Activated naive CD8-positive, alpha-beta T cell treated with anti-CD3 and anti-CD28 coated beads for 36 hours (primary cell): ENCODE measurements around the gene OTOG. TPM values are rescaled to one million over a fixed set of nuclear protein-coding genes. Genes with fewer than 3 reads are reported as not detected.

Source experiments
- DNase-seq: peaks from one replicate; pipeline ENCODE4 v3.0.0; 2021
- H3K27ac Mint-ChIP-seq: one replicate; pipeline ENCODE4 v1.8.0; 2022; ENCODE audit warnings: mild to moderate bottlenecking, moderate library complexity, mixed read lengths
- H3K27me3 Mint-ChIP-seq: one replicate; pipeline ENCODE4 v1.8.0; 2022; ENCODE audit warnings: mild to moderate bottlenecking, mixed read lengths
- H3K36me3 Mint-ChIP-seq: one replicate; pipeline ENCODE4 v1.8.0; 2021; ENCODE audit warnings: mild to moderate bottlenecking, mixed read lengths
- H3K4me1 Mint-ChIP-seq: one replicate; pipeline ENCODE4 v1.8.0; 2021; ENCODE audit warnings: mixed read lengths
- H3K4me3 Mint-ChIP-seq: one replicate; pipeline ENCODE4 v1.8.0; 2022; ENCODE audit warnings: mild to moderate bottlenecking, moderate library complexity, mixed read lengths
- H3K9me3 Mint-ChIP-seq: one replicate; pipeline ENCODE4 v1.8.0; 2022; ENCODE audit warnings: mixed read lengths
- total RNA-seq, 2 experiments: library from RNA; stranded (reverse); gene quantifications; one replicate each; pipeline ENCODE4 v1.2.3, GENCODE V29; 2021

The OTOG gene
- total RNA-seq, 2 experiments from 2014 or later = not detected

DNA sequence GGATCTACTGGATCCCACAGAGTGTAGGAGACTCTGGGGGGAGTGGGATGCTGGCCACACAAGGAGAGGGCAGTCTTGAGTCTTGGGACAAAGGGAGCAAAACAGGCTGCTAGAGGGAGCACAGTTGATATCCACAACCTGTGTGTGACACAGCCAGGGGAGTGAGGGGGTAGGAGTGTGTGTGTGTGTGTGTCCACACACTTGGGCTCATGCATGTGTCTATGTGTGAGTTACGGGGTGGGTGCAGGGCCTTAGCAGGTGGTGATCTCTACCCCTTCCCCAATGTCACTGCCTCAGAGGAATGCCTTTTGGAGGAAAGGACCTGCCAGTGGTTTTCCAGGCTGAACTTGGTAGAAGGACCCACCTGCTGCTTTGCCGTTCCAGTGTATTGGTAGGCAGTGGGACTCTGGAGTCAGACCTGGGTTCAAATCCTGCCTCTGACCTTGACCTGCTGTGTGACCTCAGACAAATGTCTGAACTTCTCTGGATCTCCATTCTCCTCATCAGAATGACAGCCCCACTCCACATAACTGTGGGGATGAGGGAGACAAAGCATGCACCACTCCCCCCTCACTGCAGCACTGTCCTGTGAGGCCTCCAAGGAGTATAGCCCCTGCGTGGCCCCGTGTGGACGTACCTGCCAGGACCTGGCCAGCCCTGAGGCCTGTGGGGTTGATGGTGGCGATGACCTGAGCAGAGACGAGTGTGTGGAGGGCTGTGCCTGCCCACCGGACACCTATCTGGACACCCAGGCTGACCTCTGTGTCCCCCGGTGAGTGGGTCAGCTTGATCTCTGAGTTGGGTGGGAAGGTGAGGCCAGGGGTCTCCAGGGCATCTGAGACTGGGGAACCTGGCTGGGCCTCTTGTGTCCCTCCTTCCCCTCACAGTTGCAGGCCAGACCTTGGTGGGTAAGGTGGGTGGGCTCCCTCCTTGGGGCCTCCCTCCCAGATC lies 27.4 kb downstream of the OTOG start:
- no peaks in the 10 kb centered on the region for H3K9me3 Mint-ChIP-seq
- H3K4me1 Mint-ChIP-seq = peaks cover 4% of the 10 kb centered on the region
- no peak overlapping the region for H3K27ac Mint-ChIP-seq
- DNase-seq = no peak
- H3K27me3 Mint-ChIP-seq = no peaks in the 10 kb centered on the region
- no peak overlapping the region for H3K4me3 Mint-ChIP-seq
- H3K36me3 Mint-ChIP-seq = no peaks in the 10 kb centered on the region

DNA sequence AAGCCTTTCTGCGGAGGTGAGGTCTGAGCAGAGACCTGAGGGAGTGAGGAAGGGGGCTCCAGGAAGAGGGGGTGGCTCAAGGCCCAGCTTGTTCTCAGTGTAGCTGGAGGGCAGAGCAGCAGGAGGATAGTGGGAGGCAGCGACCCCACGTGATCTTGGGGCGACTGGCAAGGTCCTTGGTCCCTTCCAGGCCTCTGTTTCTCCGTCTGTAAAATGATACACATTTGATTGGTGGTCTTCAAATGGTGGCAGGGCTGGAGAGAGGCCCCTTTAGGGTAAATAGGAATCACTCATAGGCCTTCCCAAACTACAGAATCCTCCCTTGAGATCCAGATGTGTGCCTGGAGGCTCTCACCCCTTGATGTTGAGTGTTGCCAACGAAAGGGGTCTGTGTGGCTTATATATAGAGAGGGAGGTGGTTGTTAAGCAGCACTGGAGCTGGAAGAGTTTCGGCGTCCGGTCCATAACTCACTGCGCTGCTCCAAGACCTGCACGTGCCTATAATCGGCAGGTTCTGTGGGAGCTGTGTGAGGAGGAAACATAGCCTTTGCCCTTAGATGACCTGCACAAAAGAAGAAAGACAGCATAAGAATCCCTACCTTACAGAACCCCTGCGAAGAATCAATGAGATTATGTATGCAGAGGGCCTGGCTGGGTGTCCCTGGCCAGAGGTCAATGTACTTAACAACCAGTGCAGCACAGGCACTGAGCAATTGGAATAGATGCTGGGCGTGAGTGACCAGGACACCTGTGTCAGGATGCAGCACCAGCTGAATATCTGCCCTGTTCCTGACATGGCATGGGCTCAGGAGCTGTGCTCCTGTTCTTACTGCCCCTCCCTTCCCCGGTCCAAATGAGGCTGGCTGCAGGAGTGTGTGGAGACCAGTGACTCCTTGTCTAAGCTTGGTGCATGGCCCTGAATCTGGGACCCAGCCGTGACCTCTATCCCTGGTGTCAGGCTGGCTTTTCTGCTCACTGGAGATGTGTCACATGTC lies 28.7 kb downstream of the OTOG start:
- H3K9me3 Mint-ChIP-seq = no peaks in the 10 kb centered on the region
- H3K4me3 Mint-ChIP-seq = no peak overlapping the region
- peaks cover 4% of the 10 kb centered on the region for H3K4me1 Mint-ChIP-seq
- DNase-seq = no peak
- peaks cover 5% of the 10 kb centered on the region for H3K27me3 Mint-ChIP-seq
- H3K36me3 Mint-ChIP-seq = no peaks in the 10 kb centered on the region
- H3K27ac Mint-ChIP-seq = no peak overlapping the region

DNA sequence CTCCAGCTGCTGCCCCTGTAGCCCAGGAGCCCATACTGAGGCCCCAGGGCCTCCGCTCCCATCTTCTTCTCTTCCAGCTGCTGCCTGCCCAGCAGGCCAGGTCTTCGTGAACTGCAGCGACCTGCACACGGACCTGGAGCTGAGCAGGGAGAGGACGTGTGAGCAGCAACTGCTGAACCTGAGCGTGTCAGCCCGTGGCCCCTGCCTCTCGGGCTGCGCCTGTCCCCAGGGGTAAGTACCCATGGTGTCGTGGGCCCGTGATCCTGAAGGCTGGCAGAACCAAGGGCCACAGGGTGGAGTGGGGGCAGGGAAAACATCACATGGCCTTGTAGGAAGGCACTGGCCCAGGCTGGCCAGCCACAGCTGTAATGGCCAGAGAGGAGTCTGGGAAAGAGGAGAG lies 31.2 kb downstream of the OTOG start:
- no peaks in the 10 kb centered on the region for H3K36me3 Mint-ChIP-seq
- no peak overlapping the region for H3K27ac Mint-ChIP-seq
- H3K9me3 Mint-ChIP-seq = no peaks in the 10 kb centered on the region
- H3K4me1 Mint-ChIP-seq = no peaks in the 10 kb centered on the region
- no peak for DNase-seq
- no peak overlapping the region for H3K4me3 Mint-ChIP-seq
- H3K27me3 Mint-ChIP-seq = peaks cover 6% of the 10 kb centered on the region

DNA sequence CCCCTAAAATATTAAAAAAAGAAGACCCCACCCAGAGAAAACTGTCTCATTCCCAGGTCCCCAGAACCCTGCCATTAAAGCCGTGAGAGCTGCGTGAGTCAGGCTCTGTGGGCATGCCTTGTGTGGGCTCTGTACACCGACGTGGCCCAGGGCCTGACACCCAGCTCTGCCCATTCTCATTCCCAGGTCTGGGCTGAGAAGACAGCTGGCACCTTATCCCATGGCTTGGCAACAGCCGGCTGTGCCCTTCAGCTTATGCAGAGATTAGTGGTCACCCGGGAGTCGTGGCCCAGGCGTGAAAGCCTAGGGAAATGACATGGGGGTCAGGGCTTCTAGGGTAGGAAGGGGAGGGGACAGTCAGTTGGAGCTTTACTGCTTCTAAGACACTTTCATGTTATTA lies 31.9 kb downstream of the OTOG start:
- Mint-ChIP-seq H3K36me3 (no peaks in the 10 kb centered on the region), H3K27me3 (peaks cover 6% of the 10 kb centered on the region), H3K4me1 (no peaks in the 10 kb centered on the region), H3K9me3 (no peaks in the 10 kb centered on the region), H3K4me3 (no peak overlapping the region), H3K27ac (no peak overlapping the region)
- no peak for DNase-seq

DNA sequence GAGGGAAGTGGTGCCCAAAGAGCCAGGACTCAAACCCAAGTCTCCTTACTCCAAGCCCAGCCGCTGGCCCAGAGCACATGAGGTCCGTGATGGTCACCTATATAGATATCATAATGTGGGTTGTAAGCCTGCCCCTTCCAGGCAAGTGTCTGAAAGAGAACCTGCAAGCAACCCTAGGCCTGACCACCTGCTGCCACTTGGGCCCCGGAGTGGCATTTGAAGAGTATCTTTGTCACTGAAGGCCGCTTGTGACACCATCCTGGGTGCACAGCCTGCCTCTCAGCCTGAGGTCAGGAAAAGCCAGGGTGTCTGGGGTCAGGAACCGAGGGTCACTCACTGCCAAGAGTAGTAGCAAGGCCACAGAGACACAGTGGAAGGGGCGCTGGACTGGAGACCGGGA lies 32.4 kb downstream of the OTOG start:
- no peaks in the 10 kb centered on the region for H3K36me3 Mint-ChIP-seq
- DNase-seq = no peak
- no peaks in the 10 kb centered on the region for H3K4me1 Mint-ChIP-seq
- no peaks in the 10 kb centered on the region for H3K9me3 Mint-ChIP-seq
- no peak overlapping the region for H3K4me3 Mint-ChIP-seq
- H3K27me3 Mint-ChIP-seq = peaks cover 6% of the 10 kb centered on the region
- no peak overlapping the region for H3K27ac Mint-ChIP-seq

DNA sequence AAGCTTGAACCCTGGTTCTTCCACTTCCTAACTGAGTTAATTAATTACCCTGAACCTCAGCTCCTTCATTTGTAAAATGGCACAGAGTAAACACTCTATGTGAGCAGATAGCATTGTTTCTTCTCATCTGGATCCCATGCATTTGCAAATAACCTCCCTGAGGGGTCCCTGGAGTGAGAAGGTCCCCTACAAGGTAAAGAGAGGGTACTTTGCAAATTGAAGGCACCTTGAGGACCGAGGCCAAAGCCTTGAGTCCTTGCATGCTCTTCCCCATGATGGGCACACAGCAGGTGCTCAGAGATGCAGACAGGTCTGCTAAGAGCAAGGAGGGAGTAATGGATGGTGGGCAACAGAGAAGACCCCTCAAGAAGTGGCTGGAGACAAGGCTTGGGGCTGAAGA lies 33.2 kb downstream of the OTOG start:
- Mint-ChIP-seq H3K9me3 (no peaks in the 10 kb centered on the region), H3K36me3 (no peaks in the 10 kb centered on the region), H3K4me3 (no peak overlapping the region), H3K4me1 (no peaks in the 10 kb centered on the region), H3K27ac (no peak overlapping the region), H3K27me3 (peaks cover 8% of the 10 kb centered on the region)
- DNase-seq = no peak

DNA sequence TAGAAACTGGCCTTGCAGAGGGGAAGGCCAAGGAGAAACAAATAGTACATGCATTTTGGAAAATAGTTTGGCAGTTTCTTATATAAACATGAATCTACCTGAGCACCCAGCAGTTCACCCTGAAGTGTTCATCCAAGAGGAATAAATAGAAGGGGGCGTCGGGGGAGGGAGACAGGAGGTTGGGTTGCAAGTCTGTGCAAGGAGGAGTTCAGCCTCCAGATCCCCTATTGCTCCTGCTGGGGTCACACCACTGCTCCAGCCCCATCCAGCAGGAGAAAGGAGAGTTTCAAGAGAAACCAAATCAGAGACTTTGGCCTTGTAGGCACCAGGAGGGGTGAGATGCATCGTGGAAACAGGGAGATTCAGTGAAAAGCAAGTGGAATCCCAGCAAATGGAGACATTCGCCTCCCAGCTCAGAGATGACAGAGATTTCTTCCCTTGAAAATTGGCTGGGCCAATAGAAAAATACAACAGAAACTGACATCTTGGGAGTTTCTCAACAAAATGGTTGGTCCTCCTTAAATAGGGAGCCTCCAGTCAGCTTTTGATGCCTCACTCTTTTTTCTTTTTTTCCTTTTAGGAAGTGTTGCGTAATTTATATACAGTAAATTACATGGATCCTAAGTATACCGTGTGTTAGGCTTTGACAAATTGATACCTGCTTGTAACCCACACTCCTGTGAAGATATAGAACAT lies 34.1 kb downstream of the OTOG start:
- no peaks in the 10 kb centered on the region for H3K9me3 Mint-ChIP-seq

DNA sequence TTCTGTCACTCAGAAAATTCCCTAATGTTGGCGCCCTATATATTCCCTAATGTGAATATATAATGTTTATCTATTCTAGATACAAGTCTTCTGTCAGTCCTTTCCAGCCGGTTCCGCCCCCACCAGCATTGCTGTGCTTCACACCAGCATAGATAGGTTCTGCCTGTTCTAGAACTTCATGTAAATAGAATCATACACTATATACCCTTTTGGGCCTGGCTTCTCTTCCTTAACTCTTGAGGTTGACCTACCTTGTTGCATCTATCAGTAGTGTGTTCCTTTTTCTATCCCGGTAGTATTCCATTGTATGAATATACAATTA lies 34.6 kb downstream of the OTOG start:
- Mint-ChIP-seq H3K36me3 (no peaks in the 10 kb centered on the region), H3K4me3 (no peak overlapping the region), H3K4me1 (no peaks in the 10 kb centered on the region), H3K27ac (no peak overlapping the region), H3K27me3 (peaks cover 11% of the 10 kb centered on the region), H3K9me3 (no peaks in the 10 kb centered on the region)
- no peak for DNase-seq

More for the DNA sequence above, 34.1 kb downstream of the OTOG start:
- Mint-ChIP-seq H3K36me3 (no peaks in the 10 kb centered on the region), H3K27me3 (peaks cover 11% of the 10 kb centered on the region), H3K4me1 (no peaks in the 10 kb centered on the region), H3K27ac (no peak overlapping the region), H3K4me3 (no peak overlapping the region)
- no peak for DNase-seq

DNA sequence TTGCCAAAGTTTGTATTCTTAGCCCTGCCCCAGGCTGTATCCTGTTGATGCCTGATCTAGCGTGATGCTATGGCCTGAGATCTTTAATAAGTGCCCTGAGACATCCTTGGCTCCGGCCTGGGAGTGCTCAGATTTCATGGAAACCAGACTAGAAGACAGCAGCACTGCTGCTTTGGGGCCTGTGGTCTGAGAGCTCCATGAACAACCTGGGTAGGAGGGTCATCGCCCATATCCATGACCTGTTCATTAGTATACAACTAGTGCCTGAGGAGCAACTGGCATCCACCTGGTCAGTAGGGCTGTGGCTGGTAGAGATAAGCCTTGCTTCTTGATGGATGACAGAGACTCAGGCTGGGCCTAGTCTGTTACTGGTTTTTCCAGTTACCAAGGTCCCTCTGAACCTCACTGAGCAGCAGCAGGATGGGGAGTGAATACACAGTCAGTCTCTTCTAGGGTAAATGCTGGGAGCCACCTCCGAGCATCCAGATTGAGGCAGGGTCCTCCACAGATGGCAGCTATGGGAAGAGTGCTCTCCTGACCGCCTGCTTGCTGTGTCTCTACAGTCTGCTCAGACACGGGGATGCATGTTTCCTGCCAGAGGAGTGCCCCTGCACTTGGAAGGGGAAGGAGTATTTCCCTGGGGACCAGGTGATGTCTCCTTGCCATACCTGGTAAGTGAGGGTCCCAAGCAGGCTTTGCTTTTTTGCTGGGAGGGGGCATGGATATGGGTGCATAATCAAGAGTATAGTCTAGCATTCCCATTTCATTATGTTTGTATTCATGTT lies 39.0 kb downstream of the OTOG start:
- Mint-ChIP-seq H3K4me1 (no peaks in the 10 kb centered on the region), H3K27ac (no peak overlapping the region), H3K36me3 (no peaks in the 10 kb centered on the region), H3K4me3 (no peak overlapping the region), H3K27me3 (peaks cover 5% of the 10 kb centered on the region), H3K9me3 (no peaks in the 10 kb centered on the region)
- DNase-seq = no peak

DNA sequence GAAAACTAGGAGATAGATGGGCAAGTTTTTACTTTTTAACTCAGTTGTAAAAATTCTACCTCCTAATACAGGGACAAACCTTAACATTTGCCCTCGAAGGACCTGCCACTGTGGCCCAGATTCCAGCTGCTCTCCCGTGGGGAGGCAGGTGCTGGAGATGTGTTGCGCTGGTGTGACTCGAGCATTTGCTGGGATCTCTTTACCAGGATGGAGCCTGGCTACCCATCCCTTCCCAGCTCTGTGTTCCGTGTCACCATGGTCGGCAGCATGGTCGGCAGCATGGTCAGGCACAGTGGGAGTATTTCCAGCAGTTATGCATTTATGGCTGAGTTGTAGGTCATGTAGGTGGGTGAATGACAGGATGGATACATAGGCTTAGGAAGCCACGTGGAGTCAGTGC lies 41.1 kb downstream of the OTOG start:
- Mint-ChIP-seq H3K4me1 (no peaks in the 10 kb centered on the region), H3K36me3 (no peaks in the 10 kb centered on the region), H3K27ac (no peak overlapping the region), H3K27me3 (peaks cover 5% of the 10 kb centered on the region), H3K4me3 (no peak overlapping the region), H3K9me3 (no peaks in the 10 kb centered on the region)
- no peak for DNase-seq

DNA sequence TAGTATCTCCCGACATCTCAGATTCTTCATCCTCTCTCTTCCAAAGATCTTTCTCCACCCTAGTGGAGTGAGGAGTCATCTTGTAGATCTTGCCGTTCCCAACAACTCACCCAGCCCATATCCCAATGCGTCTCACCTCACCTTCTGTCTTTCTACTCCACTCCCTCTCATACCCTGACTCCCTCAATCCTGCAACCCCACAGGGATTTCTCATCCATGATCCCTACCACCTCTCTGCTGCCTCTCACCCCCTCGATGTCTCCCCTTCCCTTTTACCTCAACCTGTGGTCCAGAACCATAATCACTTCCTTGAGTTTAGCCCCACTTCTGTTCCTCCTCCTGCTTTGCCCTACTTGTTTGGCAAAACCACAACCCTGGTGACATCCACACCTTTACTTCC lies 41.7 kb downstream of the OTOG start:
- Mint-ChIP-seq H3K9me3 (no peaks in the 10 kb centered on the region), H3K27me3 (peaks cover 5% of the 10 kb centered on the region), H3K4me3 (no peak overlapping the region), H3K4me1 (no peaks in the 10 kb centered on the region), H3K36me3 (no peaks in the 10 kb centered on the region), H3K27ac (no peak overlapping the region)
- DNase-seq = no peak

DNA sequence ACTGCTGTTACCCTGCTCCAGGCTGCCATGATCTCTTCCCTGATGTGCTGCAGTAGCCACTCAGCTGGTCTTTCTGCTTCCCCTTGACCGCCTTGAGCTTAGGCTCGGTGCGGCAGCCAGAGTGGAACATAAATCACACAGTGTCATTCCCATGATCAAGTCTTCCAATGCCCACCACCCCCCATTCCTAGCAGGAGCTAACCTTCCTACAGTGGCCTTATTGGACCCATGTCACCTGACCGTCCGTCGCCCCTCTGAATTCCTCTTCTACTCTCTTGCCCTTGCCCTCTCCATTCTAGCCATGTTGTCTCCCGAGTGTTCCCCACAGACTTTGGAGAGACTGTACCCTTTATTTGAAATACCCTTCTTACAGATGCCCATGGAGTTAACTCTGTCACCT lies 43.4 kb downstream of the OTOG start:
- Mint-ChIP-seq H3K4me3 (no peak overlapping the region), H3K36me3 (no peaks in the 10 kb centered on the region), H3K4me1 (no peaks in the 10 kb centered on the region), H3K27me3 (peaks cover 1% of the 10 kb centered on the region), H3K27ac (no peak overlapping the region), H3K9me3 (no peaks in the 10 kb centered on the region)
- no peak for DNase-seq

DNA sequence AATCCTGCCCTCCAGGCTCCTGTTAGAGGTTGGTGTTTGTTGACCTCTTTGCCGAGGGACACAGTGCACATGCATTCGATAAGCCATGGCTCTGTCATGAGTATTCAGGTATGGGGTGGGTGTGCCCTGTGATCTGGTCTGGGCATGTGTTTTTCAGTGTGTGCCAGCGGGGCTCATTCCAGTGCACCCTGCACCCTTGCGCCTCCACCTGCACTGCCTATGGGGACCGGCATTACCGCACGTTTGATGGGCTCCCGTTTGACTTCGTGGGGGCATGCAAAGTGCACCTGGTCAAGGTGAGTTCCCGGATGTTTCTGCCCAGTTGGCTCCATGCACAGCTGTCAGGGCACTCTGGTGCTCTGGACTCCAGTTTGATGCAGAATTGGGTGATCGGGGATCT lies 44.2 kb downstream of the OTOG start:
- Mint-ChIP-seq H3K36me3 (no peaks in the 10 kb centered on the region), H3K4me3 (no peak overlapping the region), H3K27me3 (no peaks in the 10 kb centered on the region), H3K9me3 (no peaks in the 10 kb centered on the region), H3K4me1 (no peaks in the 10 kb centered on the region), H3K27ac (no peak overlapping the region)
- DNase-seq = no peak

DNA sequence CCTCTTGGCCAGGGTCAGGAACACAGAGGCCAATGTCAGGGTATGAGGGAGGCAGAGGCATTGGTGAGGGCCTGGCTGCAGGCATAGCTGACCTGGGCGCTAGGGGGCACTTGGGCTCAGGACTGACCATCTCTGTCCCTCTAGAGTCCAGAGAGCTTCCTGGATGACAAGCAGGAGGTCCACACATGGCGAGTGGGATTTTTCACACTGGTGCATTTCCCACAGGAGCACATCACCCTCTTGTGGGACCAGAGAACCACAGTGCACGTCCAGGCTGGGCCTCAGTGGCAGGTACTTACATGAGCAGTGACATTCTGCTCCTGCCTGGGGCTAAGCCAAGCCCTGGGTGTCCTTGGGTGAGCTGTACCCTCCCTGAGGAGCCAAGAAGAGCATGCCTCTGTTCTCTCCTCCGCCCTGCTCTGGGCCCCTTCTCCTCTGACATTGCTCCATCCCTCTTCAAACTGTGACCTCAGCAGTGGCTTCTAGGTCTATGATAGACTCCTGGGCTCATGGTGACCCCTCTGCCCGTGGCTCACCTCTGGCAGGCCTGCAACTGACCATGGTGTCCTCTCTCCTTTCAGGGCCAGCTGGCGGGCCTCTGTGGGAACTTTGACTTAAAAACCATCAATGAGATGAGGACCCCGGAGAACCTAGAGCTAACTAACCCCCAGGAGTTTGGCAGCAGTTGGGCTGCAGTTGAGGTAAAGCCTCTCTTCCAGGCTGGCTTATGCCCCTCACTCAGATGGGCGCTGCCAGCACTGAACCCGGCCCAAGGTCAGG lies 46.6 kb downstream of the OTOG start:
- Mint-ChIP-seq H3K4me1 (no peaks in the 10 kb centered on the region), H3K27ac (no peak overlapping the region), H3K36me3 (no peaks in the 10 kb centered on the region), H3K4me3 (no peak overlapping the region), H3K27me3 (no peaks in the 10 kb centered on the region), H3K9me3 (no peaks in the 10 kb centered on the region)
- DNase-seq = no peak
